DOHH2 (cell line): ENCODE data around the gene THTPA.

Experiments used
- H3F3A ChIP-seq: fragments of 200-600 bp; sonication (generic), shearing (Covaris generic); 2 replicates; pipeline ENCODE4 v1.6.0; 2016; ENCODE audit warnings: antibody characterized with exemption, mild to moderate bottlenecking; ENCODE audit not compliant: control insufficient read depth, insufficient read depth
- H3K27ac ChIP-seq: fragments of 200-600 bp; sonication (generic); 2 replicates; pipeline ENCODE4 v1.5.1; 2014; ENCODE audit warnings: low read depth, mild to moderate bottlenecking, low read length, moderate library complexity
- H3K27me3 ChIP-seq: fragments of 200-600 bp; sonication (generic); 2 replicates; pipeline ENCODE4 v1.6.1; 2014; ENCODE audit warnings: mild to moderate bottlenecking, low read length, mixed read lengths; ENCODE audit not compliant: control insufficient read depth
- H3K36me3 ChIP-seq: fragments of 200-600 bp; sonication (generic); 2 replicates; pipeline ENCODE4 v1.6.1; 2014; ENCODE audit warnings: mild to moderate bottlenecking, low read length, moderate library complexity, mixed read lengths; ENCODE audit not compliant: control insufficient read depth
- H3K4me1 ChIP-seq: fragments of 200-600 bp; sonication (generic); 2 replicates; pipeline ENCODE4 v1.6.1; 2014; ENCODE audit warnings: mild to moderate bottlenecking, low read length, mixed read lengths; ENCODE audit not compliant: control insufficient read depth
- H3K4me2 ChIP-seq: fragments of 200-600 bp; sonication (generic); 2 replicates; pipeline ENCODE4 v1.6.0; 2014; ENCODE audit warnings: mild to moderate bottlenecking, low read length, moderate library complexity
- H3K4me3 ChIP-seq: fragments of 200-600 bp; sonication (generic); 2 replicates; pipeline ENCODE4 v1.5.1; 2014; ENCODE audit warnings: mild to moderate bottlenecking, low read length, mixed read lengths
- H3K79me2 ChIP-seq: fragments of 200-600 bp; sonication (generic); 2 replicates; pipeline ENCODE4 v1.6.1; 2014; ENCODE audit warnings: mild to moderate bottlenecking, low read length, mixed read lengths; ENCODE audit not compliant: control insufficient read depth
- H3K9me2 ChIP-seq: fragments of 200-600 bp; sonication (generic); replicated peaks from 2 replicates; pipeline ENCODE4 v1.6.1; 2014; ENCODE audit warnings: mild to moderate bottlenecking, low read length, mixed read lengths; ENCODE audit not compliant: control insufficient read depth
- H3K9me3 ChIP-seq: fragments of 200-600 bp; sonication (generic); 2 replicates; pipeline ENCODE4 v1.6.1; 2014; ENCODE audit warnings: antibody characterized with exemption, low read length, mixed read lengths; ENCODE audit not compliant: control insufficient read depth, insufficient read depth
- H4K20me1 ChIP-seq: fragments of 200-600 bp; sonication (generic); 2 replicates; pipeline ENCODE4 v1.6.0; 2014; ENCODE audit warnings: low read depth, mild to moderate bottlenecking, antibody characterized with exemption, low read length, moderate library complexity; ENCODE audit not compliant: control insufficient read depth, insufficient read depth
- CTCF ChIP-seq: fragments of 200-600 bp; sonication (generic); IDR thresholded peaks from one replicate; pipeline ENCODE4 v1.5.1; 2014; ENCODE audit warnings: antibody characterized with exemption, mild to moderate bottlenecking, low read depth, low read length; ENCODE audit not compliant: poor library complexity, severe bottlenecking
- EZH2phosphoT487 ChIP-seq: fragments of 200-600 bp; sonication (generic); IDR thresholded peaks from 2 replicates; pipeline ENCODE4 v1.6.1; 2017; ENCODE audit warnings: borderline replicate concordance, mild to moderate bottlenecking, antibody characterized with exemption, low read length, moderate library complexity, mixed read lengths

THTPA gene

GRCh38 chr14:23579311-23579630 is 23.2 kb downstream of the THTPA start:
- Histone ChIP-seq H3K27ac (no peak overlapping the region), H3K79me2 (no peaks in the 10 kb centered on the region), H3K4me3 (no peak overlapping the region), H3K36me3 (no peaks in the 10 kb centered on the region), H3K4me2 (no peak overlapping the region), H3K9me3 (no peaks in the 10 kb centered on the region), H3K9me2 (no peaks in the 10 kb centered on the region), H3K27me3 (peaks cover 30% of the 10 kb centered on the region), H3K4me1 (peaks cover 4% of the 10 kb centered on the region; the same call in 1 of the 2 replicates), H4K20me1 (no peaks in the 10 kb centered on the region), H3F3A (no peaks in the 10 kb centered on the region)
- TF ChIP-seq EZH2phosphoT487 (no peak), CTCF (no peak)

GRCh38 chr14:23579739-23580138 is 23.7 kb downstream of the THTPA start:
- H4K20me1 ChIP-seq, result no peaks in the 10 kb centered on the region
- H3K9me3 ChIP-seq, result no peaks in the 10 kb centered on the region
- H3K27me3 ChIP-seq, result peaks cover 30% of the 10 kb centered on the region
- no peaks in the 10 kb centered on the region for H3K79me2 ChIP-seq
- TF ChIP-seq EZH2phosphoT487 (no peak), CTCF (no peak)
- peaks cover 4% of the 10 kb centered on the region; the same call in 1 of the 2 replicates for H3K4me1 ChIP-seq
- H3K4me3 ChIP-seq, result no peak overlapping the region
- no peaks in the 10 kb centered on the region for H3F3A ChIP-seq
- no peak overlapping the region for H3K4me2 ChIP-seq
- H3K36me3 ChIP-seq, result no peaks in the 10 kb centered on the region
- no peak overlapping the region for H3K27ac ChIP-seq
- no peaks in the 10 kb centered on the region for H3K9me2 ChIP-seq

GRCh38 chr14:23580152-23580926 is 24.3 kb downstream of the THTPA start:
- Histone ChIP-seq H3K9me3 (no peaks in the 10 kb centered on the region), H3K4me1 (peaks cover 4% of the 10 kb centered on the region; the same call in 1 of the 2 replicates), H3K27me3 (peaks cover 30% of the 10 kb centered on the region), H3K9me2 (no peaks in the 10 kb centered on the region), H3K27ac (no peak overlapping the region), H3F3A (no peaks in the 10 kb centered on the region), H3K36me3 (no peaks in the 10 kb centered on the region), H3K79me2 (no peaks in the 10 kb centered on the region), H4K20me1 (no peaks in the 10 kb centered on the region), H3K4me3 (no peak overlapping the region), H3K4me2 (no peak overlapping the region)
- no peak for TF ChIP-seq EZH2phosphoT487
- TF ChIP-seq CTCF, result no peak
